Fibroblast of villous mesenchyme (primary cell): ENCODE data around the gene PTPN12. TPM values are rescaled to one million over a fixed set of nuclear protein-coding genes. Genes with fewer than 3 reads are reported as not detected.
"Not testable (repeated sequence)": the region's sequence is repeated elsewhere in the genome, so short reads cannot be mapped to it uniquely, and the experiment has no call there.

Source experiments
- DNase-seq: peaks from one replicate; pipeline ENCODE4 v3.0.0-alpha.2; 2010; ENCODE audit warnings: low read depth
- H3K4me3 ChIP-seq: 2 replicates; pipeline ENCODE4 v1.5.1; 2011; ENCODE audit warnings: low read depth, mild to moderate bottlenecking, low read length
- total RNA-seq: library from RNA; depleted of rRNA; stranded (reverse); fragments of >200 nt; gene quantifications from 2 replicates; pipeline ENCODE4 v1.2.3, GENCODE V29; 2012
- TF ChIP-seq, protein P1 (sequence below): IDR thresholded peaks from 2 replicates; pipeline ENCODE4 v1.5.1; 2012; ENCODE audit warnings: low read depth, mild to moderate bottlenecking, low read length; ENCODE audit not compliant: insufficient read depth

The PTPN12 gene
- total RNA-seq, 1 donor: 78.6 TPM

DNA sequence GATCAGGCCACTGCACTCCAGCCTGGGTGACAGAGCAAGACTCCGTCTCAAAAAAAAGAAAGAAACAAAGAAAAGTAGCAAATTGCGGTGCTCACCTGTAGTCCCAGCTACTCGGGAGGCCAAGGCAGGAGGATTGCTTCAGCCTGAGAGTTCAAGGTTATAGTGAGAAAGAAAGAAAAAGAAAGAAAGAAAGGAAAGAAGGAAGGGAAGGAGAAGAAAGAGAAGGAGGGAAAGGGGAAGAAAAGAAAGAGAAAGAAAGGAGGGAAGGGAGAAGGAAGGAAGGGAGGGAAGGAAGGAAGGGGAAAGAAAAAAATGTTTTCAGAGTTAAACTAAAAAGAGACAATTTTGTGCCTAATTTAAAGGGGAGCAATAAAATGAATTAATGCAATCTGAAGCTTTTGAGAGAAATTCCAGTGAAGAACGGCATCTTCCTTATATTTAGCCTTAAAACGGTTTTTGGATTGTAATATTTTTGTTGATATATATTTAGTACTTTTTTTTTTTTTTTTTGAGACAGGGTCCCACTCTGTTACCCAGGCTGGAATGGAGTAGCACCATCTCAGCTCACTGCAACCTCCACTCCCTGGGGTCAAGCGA is 111.7 kb downstream of the PTPN12 start:
- TF ChIP-seq, protein P1, sequence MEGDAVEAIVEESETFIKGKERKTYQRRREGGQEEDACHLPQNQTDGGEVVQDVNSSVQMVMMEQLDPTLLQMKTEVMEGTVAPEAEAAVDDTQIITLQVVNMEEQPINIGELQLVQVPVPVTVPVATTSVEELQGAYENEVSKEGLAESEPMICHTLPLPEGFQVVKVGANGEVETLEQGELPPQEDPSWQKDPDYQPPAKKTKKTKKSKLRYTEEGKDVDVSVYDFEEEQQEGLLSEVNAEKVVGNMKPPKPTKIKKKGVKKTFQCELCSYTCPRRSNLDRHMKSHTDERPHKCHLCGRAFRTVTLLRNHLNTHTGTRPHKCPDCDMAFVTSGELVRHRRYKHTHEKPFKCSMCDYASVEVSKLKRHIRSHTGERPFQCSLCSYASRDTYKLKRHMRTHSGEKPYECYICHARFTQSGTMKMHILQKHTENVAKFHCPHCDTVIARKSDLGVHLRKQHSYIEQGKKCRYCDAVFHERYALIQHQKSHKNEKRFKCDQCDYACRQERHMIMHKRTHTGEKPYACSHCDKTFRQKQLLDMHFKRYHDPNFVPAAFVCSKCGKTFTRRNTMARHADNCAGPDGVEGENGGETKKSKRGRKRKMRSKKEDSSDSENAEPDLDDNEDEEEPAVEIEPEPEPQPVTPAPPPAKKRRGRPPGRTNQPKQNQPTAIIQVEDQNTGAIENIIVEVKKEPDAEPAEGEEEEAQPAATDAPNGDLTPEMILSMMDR: no peak
- no peak for DNase-seq

DNA sequence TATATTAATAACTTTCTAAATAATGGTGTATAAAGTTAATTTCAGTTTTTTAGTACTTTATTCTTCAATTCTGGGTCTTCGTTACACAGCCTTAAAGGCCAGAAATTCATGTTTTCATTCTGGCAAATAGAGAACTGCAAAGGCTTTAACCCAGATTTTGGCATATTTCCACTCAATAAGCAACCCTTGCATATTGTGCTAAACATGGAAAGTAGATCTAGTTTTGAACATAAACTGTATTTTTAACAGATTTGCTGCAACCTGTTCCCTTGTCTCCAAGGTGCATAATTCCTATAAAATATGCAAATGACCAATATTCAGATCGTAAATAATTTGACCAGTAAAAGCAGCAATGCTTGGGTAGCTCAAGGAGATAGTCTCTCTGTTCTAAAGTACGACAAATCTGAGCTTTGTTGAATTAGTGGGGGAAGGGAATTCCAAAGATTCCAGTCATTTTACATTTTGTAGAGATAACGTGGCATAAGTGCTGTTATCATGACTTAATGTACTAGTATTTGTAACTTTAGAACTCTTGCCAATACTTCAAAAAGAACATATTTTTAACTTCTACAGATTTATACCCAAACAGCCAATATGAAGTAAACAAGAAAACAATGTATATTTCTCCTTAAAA is 112.7 kb downstream of the PTPN12 start:
- H3K4me3 ChIP-seq: no peak overlapping the region
- DNase-seq: peak; percentile 31
- TF ChIP-seq, protein P1: no peak

More for the DNA sequence above, 111.7 kb downstream of the PTPN12 start:
- H3K4me3 ChIP-seq: no peak overlapping the region

- TF ChIP-seq, protein P1: peak; percentile 64
- H3K4me3 ChIP-seq: no peak overlapping the region
Observed at GRCh38 chr7:77651575-77652162, 114.6 kb downstream of the PTPN12 start.

GRCh38 chr7:77652826-77653225 is 115.7 kb downstream of the PTPN12 start:
- not testable (repeated sequence) for H3K4me3 ChIP-seq, DNase-seq

More at GRCh38 chr7:77651575-77652162, 114.6 kb downstream of the PTPN12 start:
- DNase-seq: peak; percentile 49

- no peak for DNase-seq
- TF ChIP-seq, protein P1: no peak
- no peak overlapping the region for H3K4me3 ChIP-seq
Observed at GRCh38 chr7:77653572-77653971, 116.5 kb downstream of the PTPN12 start.

GRCh38 chr7:77655356-77655755 is 118.3 kb downstream of the PTPN12 start:
- TF ChIP-seq, protein P1: no peak
- no peak for DNase-seq
- no peak overlapping the region for H3K4me3 ChIP-seq

DNA sequence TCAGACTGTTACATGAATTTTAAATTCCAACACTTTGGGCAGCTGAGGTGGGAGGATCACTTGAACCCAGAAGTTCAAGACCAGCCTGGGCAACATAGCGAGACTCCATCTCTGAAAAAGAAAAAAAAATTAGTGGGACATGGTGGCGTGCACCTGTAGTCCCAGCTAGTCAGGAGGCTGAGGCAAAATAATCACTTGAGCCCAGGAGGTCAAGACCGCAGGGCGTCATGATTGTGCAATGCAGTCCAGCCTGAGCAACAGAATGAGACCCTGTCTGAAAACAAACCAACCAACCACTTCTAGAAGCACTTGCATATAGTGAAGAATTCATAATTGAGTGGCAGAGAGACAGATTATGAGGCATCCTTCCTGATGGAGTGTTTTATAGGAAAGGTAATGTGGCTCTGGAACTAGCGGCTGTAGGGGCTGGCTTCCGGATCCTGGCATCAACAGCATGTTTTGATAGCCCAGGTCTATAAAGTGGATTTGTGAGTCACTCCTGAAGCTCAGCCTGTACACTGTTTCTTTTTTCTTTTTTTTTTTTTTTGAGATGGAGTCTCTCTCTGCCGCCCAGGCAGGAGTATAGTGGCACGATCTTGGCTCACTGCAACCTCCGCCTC is 118.9 kb downstream of the PTPN12 start:
- peak; percentile 48 for DNase-seq
- TF ChIP-seq, protein P1: no peak
- H3K4me3 ChIP-seq: no peak overlapping the region
